Gastrocnemius medialis (tissue), 4 donors: ENCODE results near the gene CDC34.
A peak's percentile ranks its signal among the peaks of the same experiment; 100 is the strongest.

Source experiments
- CTCF ChIP-seq, 5 experiments: fragments of 450-650 bp in 3 of 5; fragments of 200-600 bp in 2 of 5; sonication (generic) in 2 of 5; IDR thresholded peaks in 4 of 5; conservative IDR thresholded peaks in 1 of 5; 1 replicate in 4 of 5; 2 replicates in 1 of 5; pipeline ENCODE4 v1.5.1; 2016 to 2019; ENCODE audit warnings: antibody characterized with exemption in 5 of 5, mild to moderate bottlenecking in 3 of 5, moderate library complexity in 3 of 5
- POLR2A ChIP-seq, 2 donors: fragments of 450-650 bp; IDR thresholded peaks; one replicate each; pipeline ENCODE4 v1.6.1; 2017; ENCODE audit warnings: antibody characterized with exemption in 2 of 2, mild to moderate bottlenecking in 2 of 2, moderate library complexity in 2 of 2

GRCh38 chr19:531009-531752, 379 bp upstream of the CDC34 start:
- TF ChIP-seq CTCF (IDR thresholded peaks at IDR 0.05 in 4 of 5, conservative IDR thresholded peaks at IDR 0.05 in 1 of 5) (peak in 2 of 5 experiments; percentile 3 to 31), POLR2A (IDR thresholded peaks at IDR 0.05) (no peak)
